ENCODE results near the gene KDM4B.

DNA sequence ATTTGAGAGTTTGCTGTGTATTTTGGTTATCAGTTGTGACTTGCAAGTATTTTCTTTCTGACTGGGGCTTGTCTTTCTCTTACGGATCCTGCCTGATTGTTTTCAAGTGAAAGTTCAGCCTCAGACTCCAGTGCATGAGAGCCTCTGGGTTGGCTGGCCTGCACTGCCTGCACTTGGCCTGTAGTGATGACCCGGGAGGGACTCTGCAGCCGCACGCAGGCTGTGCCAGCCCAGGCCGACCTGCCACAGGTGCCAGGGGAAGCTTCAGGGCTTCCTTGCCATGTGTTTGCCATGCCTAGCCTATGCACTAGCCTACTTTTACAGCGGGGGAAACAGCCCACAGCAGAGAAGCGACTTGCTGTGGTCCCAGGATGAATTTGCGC lies 77.0 kb downstream of the KDM4B start:
- TF ChIP-seq, protein P1, sequence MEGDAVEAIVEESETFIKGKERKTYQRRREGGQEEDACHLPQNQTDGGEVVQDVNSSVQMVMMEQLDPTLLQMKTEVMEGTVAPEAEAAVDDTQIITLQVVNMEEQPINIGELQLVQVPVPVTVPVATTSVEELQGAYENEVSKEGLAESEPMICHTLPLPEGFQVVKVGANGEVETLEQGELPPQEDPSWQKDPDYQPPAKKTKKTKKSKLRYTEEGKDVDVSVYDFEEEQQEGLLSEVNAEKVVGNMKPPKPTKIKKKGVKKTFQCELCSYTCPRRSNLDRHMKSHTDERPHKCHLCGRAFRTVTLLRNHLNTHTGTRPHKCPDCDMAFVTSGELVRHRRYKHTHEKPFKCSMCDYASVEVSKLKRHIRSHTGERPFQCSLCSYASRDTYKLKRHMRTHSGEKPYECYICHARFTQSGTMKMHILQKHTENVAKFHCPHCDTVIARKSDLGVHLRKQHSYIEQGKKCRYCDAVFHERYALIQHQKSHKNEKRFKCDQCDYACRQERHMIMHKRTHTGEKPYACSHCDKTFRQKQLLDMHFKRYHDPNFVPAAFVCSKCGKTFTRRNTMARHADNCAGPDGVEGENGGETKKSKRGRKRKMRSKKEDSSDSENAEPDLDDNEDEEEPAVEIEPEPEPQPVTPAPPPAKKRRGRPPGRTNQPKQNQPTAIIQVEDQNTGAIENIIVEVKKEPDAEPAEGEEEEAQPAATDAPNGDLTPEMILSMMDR (IDR thresholded peaks at IDR 0.05): no peak
- TF ChIP-seq POLR2A (IDR thresholded peaks at IDR 0.05) (no peak), EP300 (IDR thresholded peaks at IDR 0.05) (no peak)
